Mammary epithelial cell (primary cell): ENCODE results near the gene YIPF1.

Experiments
- EZH2 ChIP-seq: IDR thresholded peaks from 2 replicates; pipeline ENCODE4 v1.6.1; 2012; ENCODE audit warnings: low read length, inconsistent platforms, borderline replicate concordance
- TF ChIP-seq, protein P1 (sequence below), 2 donors: IDR thresholded peaks in 1 of 2; conservative IDR thresholded peaks in 1 of 2; 2 replicates each; pipeline ENCODE4 v1.5.1; 2011 to 2012; ENCODE audit warnings: inconsistent platforms in 2 of 2, low read length in 2 of 2, mild to moderate bottlenecking in 2 of 2, control low read depth in 1 of 2, low read depth in 1 of 2; ENCODE audit not compliant: insufficient read depth in 1 of 2; ENCODE audit errors: extremely low read depth in 1 of 2

DNA sequence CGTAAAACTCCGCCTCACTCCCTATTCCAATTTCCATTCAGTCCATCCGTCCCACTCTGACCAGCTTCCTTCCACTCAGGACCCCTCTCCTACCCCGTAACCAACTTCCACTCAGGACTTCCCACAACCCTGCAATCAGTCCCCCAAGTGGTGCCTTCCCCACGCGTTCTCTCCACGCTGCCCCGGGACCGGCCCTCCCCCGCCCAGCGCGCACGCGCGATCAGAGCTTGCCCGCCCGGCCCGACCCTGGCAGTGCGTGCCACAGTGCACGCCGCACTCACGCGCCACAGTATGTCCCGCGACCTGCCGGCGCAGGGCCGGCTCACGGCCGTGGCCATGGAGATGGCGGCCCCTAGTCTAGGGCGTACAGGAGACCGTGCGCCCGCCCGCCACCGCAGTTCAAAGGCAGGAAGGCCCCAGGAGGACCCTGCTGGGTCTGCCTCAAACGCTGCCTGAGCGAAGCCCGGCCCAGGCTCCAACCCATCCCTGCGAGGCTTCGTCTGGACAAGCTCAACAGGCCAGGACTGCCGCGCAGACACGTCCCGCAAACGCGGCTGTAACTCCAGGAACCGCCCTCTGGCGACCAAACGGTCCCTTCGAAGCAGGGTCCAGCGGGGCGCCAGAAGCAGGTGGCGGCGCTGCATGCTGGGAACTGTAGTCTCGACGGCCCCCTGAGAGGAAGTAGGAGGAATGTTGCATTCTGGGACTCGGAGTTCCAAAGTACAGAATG lies 51.5 kb downstream of the YIPF1 start, which contains the start of gene NDC1:
- TF ChIP-seq, protein P1, sequence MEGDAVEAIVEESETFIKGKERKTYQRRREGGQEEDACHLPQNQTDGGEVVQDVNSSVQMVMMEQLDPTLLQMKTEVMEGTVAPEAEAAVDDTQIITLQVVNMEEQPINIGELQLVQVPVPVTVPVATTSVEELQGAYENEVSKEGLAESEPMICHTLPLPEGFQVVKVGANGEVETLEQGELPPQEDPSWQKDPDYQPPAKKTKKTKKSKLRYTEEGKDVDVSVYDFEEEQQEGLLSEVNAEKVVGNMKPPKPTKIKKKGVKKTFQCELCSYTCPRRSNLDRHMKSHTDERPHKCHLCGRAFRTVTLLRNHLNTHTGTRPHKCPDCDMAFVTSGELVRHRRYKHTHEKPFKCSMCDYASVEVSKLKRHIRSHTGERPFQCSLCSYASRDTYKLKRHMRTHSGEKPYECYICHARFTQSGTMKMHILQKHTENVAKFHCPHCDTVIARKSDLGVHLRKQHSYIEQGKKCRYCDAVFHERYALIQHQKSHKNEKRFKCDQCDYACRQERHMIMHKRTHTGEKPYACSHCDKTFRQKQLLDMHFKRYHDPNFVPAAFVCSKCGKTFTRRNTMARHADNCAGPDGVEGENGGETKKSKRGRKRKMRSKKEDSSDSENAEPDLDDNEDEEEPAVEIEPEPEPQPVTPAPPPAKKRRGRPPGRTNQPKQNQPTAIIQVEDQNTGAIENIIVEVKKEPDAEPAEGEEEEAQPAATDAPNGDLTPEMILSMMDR (conservative IDR thresholded peaks at IDR 0.05 in 1 of 2, IDR thresholded peaks at IDR 0.05 in 1 of 2; ENCODE audit: extremely low read depth in 1 of 2, insufficient read depth in 1 of 2, low read depth in 1 of 2, low read length in 2 of 2) = peak in 1 of 2 donors; percentile 22
- TF ChIP-seq EZH2 = no peak
